ENCODE data around the gene GABBR1. TPM values are rescaled to one million over a fixed set of nuclear protein-coding genes. Genes with fewer than 3 reads are reported as not detected.

The GABBR1 gene
- total RNA-seq, 2 experiments from 2014 or later = 78.4 to 79.9 TPM

DNA sequence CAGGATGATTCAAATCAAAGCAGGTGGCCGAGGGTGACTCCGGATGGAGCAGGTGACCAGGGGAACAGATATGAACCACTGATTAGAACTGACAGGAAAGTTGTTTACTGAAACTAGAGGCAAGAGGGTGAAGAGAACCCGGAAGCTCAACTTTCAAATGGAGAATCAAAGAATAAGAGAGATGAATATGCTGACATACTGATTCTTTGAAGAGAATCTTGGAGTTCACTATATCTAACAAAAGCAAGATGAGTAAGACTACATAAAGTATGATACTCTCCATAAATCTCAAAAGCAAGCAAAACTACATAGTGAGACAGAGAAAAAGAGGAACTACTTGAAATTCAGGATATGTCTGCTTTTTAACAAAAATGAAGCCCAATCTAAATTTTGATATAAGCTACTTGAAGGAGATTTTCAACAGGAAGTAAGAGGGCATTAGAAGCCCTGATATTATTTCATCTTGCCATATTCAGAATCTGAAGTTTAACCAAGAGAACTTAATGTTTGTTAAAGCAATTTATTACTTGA lies 69.5 kb downstream of the GABBR1 start:
- ChIA-PET CTCF (no interaction called here), POLR2A (no interaction called here)
- no peak overlapping the region for H3K27ac Mint-ChIP-seq
- intact Hi-C loops (cut with DNase I, micrococcal nuclease) = no loop called here
- no peak overlapping the region for H3K27ac ChIP-seq (ENCODE audit: low read depth in 1 of 2, low read length in 2 of 2)
- H3K4me1 ChIP-seq (ENCODE audit: insufficient read depth, low read length) = no peaks in the 10 kb centered on the region
- H3K9me3 ChIP-seq (ENCODE audit: control insufficient read depth in 1 of 2, insufficient read depth in 1 of 2, low read length in 2 of 2) = no peaks in the 10 kb centered on the region
- H3K27me3 ChIP-seq (ENCODE audit: control insufficient read depth in 1 of 2, insufficient read depth in 2 of 2, low read length in 2 of 2) = peaks cover 9 to 28% of the 10 kb centered on the region in 2 experiments
- H3K9me3 Mint-ChIP-seq = no peaks in the 10 kb centered on the region
- ATAC-seq (ENCODE audit: poor library complexity) (no peak), DNase-seq (no peak)
- no peak overlapping the region for H3K4me3 Mint-ChIP-seq
- peaks cover 4% of the 10 kb centered on the region for H3K4me1 Mint-ChIP-seq (ENCODE audit: low read depth)
- TF ChIP-seq, protein P1, sequence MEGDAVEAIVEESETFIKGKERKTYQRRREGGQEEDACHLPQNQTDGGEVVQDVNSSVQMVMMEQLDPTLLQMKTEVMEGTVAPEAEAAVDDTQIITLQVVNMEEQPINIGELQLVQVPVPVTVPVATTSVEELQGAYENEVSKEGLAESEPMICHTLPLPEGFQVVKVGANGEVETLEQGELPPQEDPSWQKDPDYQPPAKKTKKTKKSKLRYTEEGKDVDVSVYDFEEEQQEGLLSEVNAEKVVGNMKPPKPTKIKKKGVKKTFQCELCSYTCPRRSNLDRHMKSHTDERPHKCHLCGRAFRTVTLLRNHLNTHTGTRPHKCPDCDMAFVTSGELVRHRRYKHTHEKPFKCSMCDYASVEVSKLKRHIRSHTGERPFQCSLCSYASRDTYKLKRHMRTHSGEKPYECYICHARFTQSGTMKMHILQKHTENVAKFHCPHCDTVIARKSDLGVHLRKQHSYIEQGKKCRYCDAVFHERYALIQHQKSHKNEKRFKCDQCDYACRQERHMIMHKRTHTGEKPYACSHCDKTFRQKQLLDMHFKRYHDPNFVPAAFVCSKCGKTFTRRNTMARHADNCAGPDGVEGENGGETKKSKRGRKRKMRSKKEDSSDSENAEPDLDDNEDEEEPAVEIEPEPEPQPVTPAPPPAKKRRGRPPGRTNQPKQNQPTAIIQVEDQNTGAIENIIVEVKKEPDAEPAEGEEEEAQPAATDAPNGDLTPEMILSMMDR (IDR thresholded peaks at IDR 0.05) = no peak
- H3K27me3 Mint-ChIP-seq = peaks cover 79% of the 10 kb centered on the region
- no peak overlapping the region for H3K4me3 ChIP-seq (ENCODE audit: low read length)
- no peaks in the 10 kb centered on the region for H3K36me3 ChIP-seq (ENCODE audit: insufficient read depth, low read length)
- no peaks in the 10 kb centered on the region for H3K36me3 Mint-ChIP-seq (ENCODE audit: low read depth)

DNA sequence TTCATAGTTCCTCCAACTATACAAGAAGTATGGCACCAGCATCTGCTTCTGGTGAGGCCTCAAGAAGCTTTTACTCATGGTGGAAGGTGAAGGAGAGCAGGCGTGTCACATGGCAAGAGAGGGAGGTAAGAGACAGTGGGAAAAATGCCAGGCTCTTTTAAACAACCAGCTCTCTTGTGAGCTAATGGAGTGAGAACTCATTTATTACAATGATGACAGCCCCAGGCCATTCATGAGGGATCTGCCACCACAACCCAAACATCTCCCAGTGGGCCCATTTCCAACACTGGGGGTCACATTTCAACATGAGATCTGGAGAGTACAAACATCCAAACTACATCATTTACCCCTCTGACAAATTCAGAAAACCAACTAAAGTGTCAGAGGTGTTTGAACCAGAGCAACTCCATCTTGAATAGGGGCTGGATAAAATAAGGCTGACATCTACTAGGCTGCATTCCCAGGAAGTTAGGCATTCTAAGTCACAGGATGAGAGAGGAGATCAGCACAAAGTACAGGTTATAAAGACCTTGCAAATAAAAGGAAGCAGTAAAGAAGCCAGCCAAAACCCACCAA lies 71.3 kb downstream of the GABBR1 start:
- Mint-ChIP-seq H3K9me3 (no peaks in the 10 kb centered on the region), H3K4me3 (no peak overlapping the region), H3K27ac (no peak overlapping the region), H3K36me3 (ENCODE audit: low read depth) (no peaks in the 10 kb centered on the region), H3K4me1 (ENCODE audit: low read depth) (peaks cover 4% of the 10 kb centered on the region), H3K27me3 (peaks cover 79% of the 10 kb centered on the region)
- no peak for DNase-seq
- Histone ChIP-seq H3K9me3 (ENCODE audit: control insufficient read depth in 1 of 2, insufficient read depth in 1 of 2, low read length in 2 of 2) (no peaks in the 10 kb centered on the region), H3K27ac (ENCODE audit: low read depth in 1 of 2, low read length in 2 of 2) (no peak overlapping the region), H3K4me3 (ENCODE audit: low read length) (no peak overlapping the region), H3K36me3 (ENCODE audit: insufficient read depth, low read length) (no peaks in the 10 kb centered on the region), H3K4me1 (ENCODE audit: insufficient read depth, low read length) (no peaks in the 10 kb centered on the region), H3K27me3 (ENCODE audit: control insufficient read depth in 1 of 2, insufficient read depth in 2 of 2, low read length in 2 of 2) (peaks cover 9 to 34% of the 10 kb centered on the region in 2 experiments)
- TF ChIP-seq, protein P1 (IDR thresholded peaks at IDR 0.05) = no peak
- no peak for ATAC-seq (ENCODE audit: poor library complexity)
- ChIA-PET POLR2A (no interaction called here), CTCF (no interaction called here)
- intact Hi-C loops (cut with DNase I, micrococcal nuclease) = no loop called here

GRCh38 chr6:29561091-29561490 lies 71.9 kb downstream of the GABBR1 start:
- ChIA-PET POLR2A (no interaction called here), CTCF (no interaction called here)
- intact Hi-C loops (cut with DNase I, micrococcal nuclease) = no loop called here
- no peak overlapping the region for H3K4me3 Mint-ChIP-seq
- no peak overlapping the region for H3K27ac Mint-ChIP-seq
- no peaks in the 10 kb centered on the region for H3K36me3 Mint-ChIP-seq (ENCODE audit: low read depth)
- Histone ChIP-seq H3K9me3 (ENCODE audit: control insufficient read depth in 1 of 2, insufficient read depth in 1 of 2, low read length in 2 of 2) (no peaks in the 10 kb centered on the region), H3K27me3 (ENCODE audit: control insufficient read depth in 1 of 2, insufficient read depth in 2 of 2, low read length in 2 of 2) (peaks cover 13 to 35% of the 10 kb centered on the region in 2 experiments), H3K4me3 (ENCODE audit: low read length) (no peak overlapping the region), H3K27ac (ENCODE audit: low read depth in 1 of 2, low read length in 2 of 2) (no peak overlapping the region), H3K36me3 (ENCODE audit: insufficient read depth, low read length) (no peaks in the 10 kb centered on the region), H3K4me1 (ENCODE audit: insufficient read depth, low read length) (no peaks in the 10 kb centered on the region)
- peaks cover 80% of the 10 kb centered on the region for H3K27me3 Mint-ChIP-seq
- H3K4me1 Mint-ChIP-seq (ENCODE audit: low read depth) = peaks cover 4% of the 10 kb centered on the region
- DNase-seq = no peak
- TF ChIP-seq, protein P1 (IDR thresholded peaks at IDR 0.05) = no peak
- H3K9me3 Mint-ChIP-seq = no peaks in the 10 kb centered on the region
- no peak for ATAC-seq (ENCODE audit: poor library complexity)
